ENCODE measurements around the gene ARHGAP25.

DNA sequence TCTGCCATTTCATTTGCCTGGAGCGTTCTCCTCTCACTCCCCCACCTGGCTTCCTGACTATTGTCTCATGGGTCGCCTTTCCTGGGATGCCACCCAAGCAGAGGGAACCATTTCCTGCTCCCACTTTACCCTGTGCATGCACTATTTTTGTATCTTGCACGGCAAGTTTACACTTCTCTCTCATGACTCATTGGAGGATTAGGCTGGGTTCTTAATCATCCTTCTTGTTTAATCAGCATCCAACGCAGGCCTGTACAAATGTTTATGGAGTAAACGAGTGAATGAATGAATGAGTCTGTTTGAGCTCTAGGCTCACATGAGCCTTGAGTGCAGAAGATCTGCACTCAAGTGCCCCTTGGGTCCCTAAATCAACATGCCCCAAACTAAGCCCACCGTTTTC lies 3.8 kb upstream of the ARHGAP25 start:
- TF ChIP-seq EZH2 (IDR thresholded peaks at IDR 0.05) = no peak
- TF ChIP-seq POLR2AphosphoS5 (IDR thresholded peaks at IDR 0.05; ENCODE audit: borderline replicate concordance, low read depth, low read length) = no peak

Data from SK-N-MC (cell line).